ENCODE measurements around the gene AGMAT.

DNA sequence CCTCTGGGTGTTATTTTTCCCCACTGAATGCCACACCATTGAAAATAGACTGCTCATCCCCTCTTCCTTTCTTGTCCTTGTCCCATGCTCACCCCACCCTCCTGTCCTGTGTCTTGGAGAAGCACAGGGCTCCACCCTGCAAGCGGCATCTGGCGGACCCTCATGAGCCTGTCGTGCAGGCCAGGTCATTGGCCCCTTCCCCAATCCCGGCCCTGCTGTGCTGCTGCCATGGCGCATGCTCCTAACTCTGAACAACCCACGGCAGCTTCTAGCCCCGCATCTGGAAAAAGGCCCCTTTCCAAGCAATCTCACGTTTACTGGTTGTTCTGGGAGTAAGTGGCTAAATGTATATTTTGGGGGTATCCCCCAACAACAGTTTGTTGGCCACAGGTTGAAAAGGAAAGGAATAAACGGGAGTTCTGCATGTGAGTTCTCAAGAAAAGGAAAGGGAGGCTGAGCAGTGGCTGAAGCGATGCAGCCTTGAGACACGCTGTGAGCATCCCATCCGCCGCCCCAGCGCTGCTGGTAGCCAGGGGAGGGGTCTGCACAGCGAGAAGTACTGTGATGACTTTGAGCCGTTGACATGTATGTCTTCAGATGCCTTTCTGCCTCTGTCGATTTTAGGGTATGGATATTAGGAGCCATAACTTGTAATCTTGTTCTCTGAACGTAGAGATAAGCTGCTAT lies 16.3 kb downstream of the AGMAT start:
- no peak for TF ChIP-seq POLR2A (IDR thresholded peaks at IDR 0.05)
- TF ChIP-seq, protein P1, sequence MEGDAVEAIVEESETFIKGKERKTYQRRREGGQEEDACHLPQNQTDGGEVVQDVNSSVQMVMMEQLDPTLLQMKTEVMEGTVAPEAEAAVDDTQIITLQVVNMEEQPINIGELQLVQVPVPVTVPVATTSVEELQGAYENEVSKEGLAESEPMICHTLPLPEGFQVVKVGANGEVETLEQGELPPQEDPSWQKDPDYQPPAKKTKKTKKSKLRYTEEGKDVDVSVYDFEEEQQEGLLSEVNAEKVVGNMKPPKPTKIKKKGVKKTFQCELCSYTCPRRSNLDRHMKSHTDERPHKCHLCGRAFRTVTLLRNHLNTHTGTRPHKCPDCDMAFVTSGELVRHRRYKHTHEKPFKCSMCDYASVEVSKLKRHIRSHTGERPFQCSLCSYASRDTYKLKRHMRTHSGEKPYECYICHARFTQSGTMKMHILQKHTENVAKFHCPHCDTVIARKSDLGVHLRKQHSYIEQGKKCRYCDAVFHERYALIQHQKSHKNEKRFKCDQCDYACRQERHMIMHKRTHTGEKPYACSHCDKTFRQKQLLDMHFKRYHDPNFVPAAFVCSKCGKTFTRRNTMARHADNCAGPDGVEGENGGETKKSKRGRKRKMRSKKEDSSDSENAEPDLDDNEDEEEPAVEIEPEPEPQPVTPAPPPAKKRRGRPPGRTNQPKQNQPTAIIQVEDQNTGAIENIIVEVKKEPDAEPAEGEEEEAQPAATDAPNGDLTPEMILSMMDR (IDR thresholded peaks at IDR 0.05) = no peak
- TF ChIP-seq POLR2AphosphoS5 (IDR thresholded peaks at IDR 0.05) = no peak

All from prostate gland (tissue), 2 donors.